Thyroid gland (tissue), 4 donors: Measurements from ENCODE around the gene ALLC. TPM values are rescaled to one million over a fixed set of nuclear protein-coding genes. Genes with fewer than 3 reads are reported as not detected.

Experiments
- DNase-seq, 2 donors: peaks; one replicate each; pipeline ENCODE4 v3.0.0-alpha.2; 2019
- H3K27ac ChIP-seq, 3 donors: fragments of 200-600 bp; sonication (generic); 1 replicate in 2 of 3; 2 replicates in 1 of 3; pipeline ENCODE4 v1.5.1; 2016 to 2019; ENCODE audit warnings: mild to moderate bottlenecking in 1 of 3, moderate library complexity in 1 of 3
- H3K27me3 ChIP-seq: fragments of 200-600 bp; sonication (generic); one replicate; pipeline ENCODE4 v1.5.1; 2019
- H3K36me3 ChIP-seq, 2 donors: fragments of 200-600 bp; sonication (generic); one replicate each; pipeline ENCODE4 v1.5.1; 2016 to 2019
- H3K4me1 ChIP-seq, 2 donors: fragments of 200-600 bp; sonication (generic); one replicate each; pipeline ENCODE4 v1.5.1; 2017 to 2019
- H3K4me3 ChIP-seq, 3 donors: fragments of 200-600 bp; sonication (generic); replicated peaks in 1 of 3; 1 replicate in 2 of 3; 2 replicates in 1 of 3; pipeline ENCODE4 v1.5.1; 2016; ENCODE audit warnings: mild to moderate bottlenecking in 1 of 3
- H3K9me3 ChIP-seq: fragments of 200-600 bp; sonication (generic); one replicate; pipeline ENCODE4 v1.5.1; 2017
- CTCF ChIP-seq, 6 experiments: fragments of 200-600 bp in 3 of 6; fragments of 450-650 bp in 3 of 6; sonication (generic) in 3 of 6; IDR thresholded peaks; one replicate each; pipeline ENCODE4 v1.5.1; 2016 to 2019; ENCODE audit warnings: antibody characterized with exemption in 6 of 6, mild to moderate bottlenecking in 2 of 6, inconsistent platforms in 1 of 6, moderate library complexity in 1 of 6
- POLR2A ChIP-seq, 2 donors: fragments of 450-650 bp; IDR thresholded peaks; one replicate each; pipeline ENCODE4 v1.6.1; 2017; ENCODE audit warnings: antibody characterized with exemption in 2 of 2, mild to moderate bottlenecking in 2 of 2, moderate library complexity in 1 of 2
- WGBS, 2 donors: methylation state at CpG; one replicate each; pipeline ENCODE4 v1.1.5; 2017; 5-methylcytosine and 5-hydroxymethylcytosine counted together
- intact Hi-C: fragments of 100-400 bp; cut with DNase I; formaldehyde crosslinking; loops from one replicate; pipeline ENCODE4 v1.15.1; 2023
- total RNA-seq, 4 donors: library from RNA; depleted of rRNA; stranded (reverse); fragments of >200 nt; gene quantifications; one replicate each; pipeline ENCODE4 v1.2.3, GENCODE V29; 2016

ALLC gene
- total RNA-seq, 4 donors from 2014 or later = not detected

GRCh38 chr2:3661149-3661660 is 3.2 kb downstream of the ALLC start:
- Histone ChIP-seq H3K4me3 (no peak overlapping the region), H3K4me1 (peaks cover 0 to 7% of the 10 kb centered on the region in 2 donors), H3K9me3 (no peaks in the 10 kb centered on the region), H3K27me3 (no peaks in the 10 kb centered on the region), H3K27ac (no peak overlapping the region), H3K36me3 (no peaks in the 10 kb centered on the region)
- 96 to 98% methylated on average over 3 of the region's 3 CpGs for WGBS, 2 donors
- intact Hi-C loops = no loop called here
- DNase-seq = no peak
- TF ChIP-seq CTCF (IDR thresholded peaks at IDR 0.05) (no peak), POLR2A (IDR thresholded peaks at IDR 0.05) (no peak)

- TF ChIP-seq POLR2A (IDR thresholded peaks at IDR 0.05) = no peak
- TF ChIP-seq CTCF (IDR thresholded peaks at IDR 0.05) = no peak
These were observed 4.2 kb downstream of the ALLC start for GRCh38 chr2:3662239-3662638.

GRCh38 chr2:3664118-3664517 is 6.1 kb downstream of the ALLC start:
- intact Hi-C loops = no loop called here
- WGBS, 2 donors = 43 to 70% methylated on average over 3 of the region's 3 CpGs
- DNase-seq = no peak
- no peak overlapping the region for H3K4me3 ChIP-seq
- H3K27ac ChIP-seq = no peak overlapping the region
- H3K9me3 ChIP-seq = no peaks in the 10 kb centered on the region
- no peaks in the 10 kb centered on the region for H3K36me3 ChIP-seq
- no peak for TF ChIP-seq POLR2A (IDR thresholded peaks at IDR 0.05)
- no peak for TF ChIP-seq CTCF (IDR thresholded peaks at IDR 0.05)
- no peaks in the 10 kb centered on the region for H3K27me3 ChIP-seq
- peaks cover 0 to 5% of the 10 kb centered on the region in 2 donors for H3K4me1 ChIP-seq

More at GRCh38 chr2:3662239-3662638, 4.2 kb downstream of the ALLC start:
- H3K36me3 ChIP-seq = no peaks in the 10 kb centered on the region
- H3K9me3 ChIP-seq = no peaks in the 10 kb centered on the region
- H3K27me3 ChIP-seq = no peaks in the 10 kb centered on the region
- WGBS, 2 donors = 80 to 96% methylated on average over 5 to 6 of the region's 6 CpGs
- H3K4me1 ChIP-seq = peaks cover 0 to 7% of the 10 kb centered on the region in 2 donors
- no peak overlapping the region for H3K27ac ChIP-seq
- DNase-seq = no peak
- intact Hi-C loops = no loop called here
- no peak overlapping the region for H3K4me3 ChIP-seq

- Histone ChIP-seq H3K4me3 (no peak overlapping the region), H3K4me1 (no peaks in the 10 kb centered on the region), H3K27ac (no peak overlapping the region), H3K9me3 (no peaks in the 10 kb centered on the region), H3K27me3 (no peaks in the 10 kb centered on the region), H3K36me3 (no peaks in the 10 kb centered on the region)
- DNase-seq = no peak
- WGBS, 2 donors = 87 to 89% methylated on average over 8 of the region's 8 CpGs
- intact Hi-C loops = no loop called here
- TF ChIP-seq POLR2A (IDR thresholded peaks at IDR 0.05) = no peak
- no peak for TF ChIP-seq CTCF (IDR thresholded peaks at IDR 0.05)
These were observed 6.9 kb downstream of the ALLC start for GRCh38 chr2:3664925-3665324.

GRCh38 chr2:3665886-3666612 is 8.0 kb downstream of the ALLC start:
- WGBS, 2 donors = 89 to 90% methylated on average over 12 to 16 of the region's 16 CpGs
- no peak for TF ChIP-seq POLR2A (IDR thresholded peaks at IDR 0.05)
- no peak for TF ChIP-seq CTCF (IDR thresholded peaks at IDR 0.05)
- intact Hi-C loops = no loop called here

More at GRCh38 chr2:3665886-3666612, 8.0 kb downstream of the ALLC start:
- Histone ChIP-seq H3K27me3 (no peaks in the 10 kb centered on the region), H3K36me3 (no peaks in the 10 kb centered on the region), H3K9me3 (no peaks in the 10 kb centered on the region), H3K27ac (no peak overlapping the region), H3K4me1 (no peaks in the 10 kb centered on the region), H3K4me3 (no peak overlapping the region)
- DNase-seq = no peak
